Hypothalamus (tissue), 51 donors: ENCODE measurements around the gene IL2RA.
"Not testable (repeated sequence)": the region's sequence is repeated elsewhere in the genome, so short reads cannot be mapped to it uniquely, and the experiment has no call there.

ENCODE experiments used
- DNase-seq, 51 donors: peaks; one replicate each; lab custom pipeline; 2025; lab: John Stamatoyannopoulos, UW

Gene IL2RA

DNA sequence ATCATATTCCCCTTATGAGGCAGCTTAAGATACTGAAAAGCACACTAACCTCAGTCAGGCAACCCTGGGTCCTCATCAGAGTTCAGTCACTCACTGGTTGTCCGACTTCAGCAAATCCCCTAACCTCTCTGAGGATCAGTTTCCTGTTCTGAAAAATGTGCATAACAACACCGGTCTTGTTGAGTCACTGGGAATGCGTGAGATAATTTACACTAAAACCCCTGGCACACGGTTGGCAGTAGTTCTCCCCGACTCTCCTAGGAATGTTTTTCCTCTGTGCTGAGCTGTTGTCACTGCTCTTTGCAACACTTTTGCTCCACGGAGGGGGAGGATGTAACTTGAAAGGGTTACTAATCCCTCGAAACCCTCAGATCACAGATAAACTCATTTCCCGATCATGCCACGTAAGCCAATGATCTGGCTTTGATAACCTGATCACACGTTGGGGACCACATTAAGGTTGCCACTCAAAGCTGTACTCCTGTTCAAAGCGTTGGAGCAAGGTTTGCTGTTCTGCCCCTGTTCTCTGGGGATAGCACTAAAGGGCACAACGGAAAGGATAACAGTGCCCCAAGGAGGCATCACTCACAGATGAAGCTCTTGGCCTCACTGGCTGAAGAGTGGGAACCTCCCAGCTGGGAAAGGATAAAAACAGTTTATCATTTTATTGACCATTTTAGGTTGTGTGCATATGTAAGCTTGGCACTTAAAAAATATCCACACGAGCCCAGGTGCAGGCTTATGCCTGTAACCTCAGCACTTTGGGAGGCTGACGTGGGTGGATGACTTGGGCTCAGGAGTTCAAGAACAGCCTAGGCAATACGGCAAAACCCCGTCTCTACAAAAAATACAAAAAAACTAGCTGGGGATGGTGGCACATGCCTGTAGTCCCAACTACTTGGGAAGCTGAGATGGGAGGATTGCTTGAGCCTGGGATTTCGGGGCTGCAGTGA, 21.6 kb upstream of the IL2RA start:
- DNase-seq = no peak

DNA sequence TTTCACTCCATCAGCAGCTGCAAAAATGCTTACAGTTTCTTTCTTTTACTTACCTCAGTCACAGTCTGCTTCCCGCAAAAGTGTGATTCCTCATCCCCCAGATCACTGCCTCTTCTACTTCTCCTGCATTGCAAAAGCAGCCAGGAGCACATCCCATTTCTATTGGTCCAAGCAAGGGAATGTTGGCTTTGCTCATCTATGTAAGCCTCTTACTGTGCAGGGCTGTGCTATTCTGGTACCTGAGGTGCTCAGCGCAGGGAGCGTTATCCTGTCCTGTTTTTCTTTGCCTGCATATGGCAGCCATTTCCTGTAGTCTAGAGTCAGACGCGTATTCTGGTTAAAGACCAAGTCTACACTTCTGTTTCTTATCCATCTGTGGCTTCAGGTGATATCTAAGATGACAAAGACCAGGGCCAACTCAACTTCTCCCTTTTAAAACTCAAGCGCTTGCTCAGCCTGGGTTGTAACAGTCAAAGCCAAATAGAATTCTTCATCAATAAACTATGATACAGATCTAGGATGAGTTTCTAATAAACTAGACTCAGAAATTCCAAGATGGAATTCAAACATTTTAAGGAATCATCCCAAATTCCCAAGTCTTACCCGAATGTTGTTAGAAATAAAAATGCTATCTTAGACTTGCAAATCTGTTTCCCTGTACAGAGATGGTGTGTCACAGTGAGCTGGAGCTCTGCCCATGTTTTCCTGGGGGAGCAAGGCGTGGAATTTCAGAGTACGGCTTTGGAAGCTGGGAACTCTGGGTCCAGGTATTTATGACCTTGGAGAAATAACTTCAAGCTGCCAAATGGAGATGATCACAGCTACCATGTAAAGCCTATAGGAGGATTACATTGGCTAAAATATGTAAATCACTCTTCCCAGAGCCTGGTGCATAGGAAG, 20.6 kb upstream of the IL2RA start:
- no peak for DNase-seq

DNA sequence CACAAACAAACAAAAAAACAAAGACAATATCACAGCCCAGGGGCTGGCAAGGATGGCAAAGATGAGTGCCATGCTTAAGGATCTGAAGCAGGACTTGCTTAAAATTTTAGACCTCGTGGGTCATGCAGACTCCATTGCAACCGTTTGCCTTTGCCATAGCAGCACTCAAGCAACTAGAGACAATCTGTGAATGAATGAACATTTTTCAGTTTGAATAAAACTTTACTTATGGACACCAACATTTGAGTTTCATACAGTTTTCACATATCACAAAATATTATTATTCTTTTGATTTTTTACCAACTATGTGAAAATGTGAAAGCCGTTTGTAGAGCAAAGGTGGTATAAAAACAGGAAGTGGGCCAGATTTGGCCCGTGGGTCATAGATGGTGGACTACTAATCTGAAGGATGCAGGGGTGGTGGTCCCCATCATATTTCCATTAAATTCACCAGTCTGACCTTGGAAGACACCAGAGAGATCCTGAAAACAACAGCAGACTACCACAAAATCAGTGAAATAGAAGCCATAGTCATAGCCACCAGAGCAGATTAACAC, 18.3 kb upstream of the IL2RA start:
- DNase-seq = no peak

GRCh38 chr10:6079044-6079443, 16.9 kb upstream of the IL2RA start:
- DNase-seq = no peak

- no peak for DNase-seq
Observed at GRCh38 chr10:6077071-6077675, 15.0 kb upstream of the IL2RA start.

GRCh38 chr10:6074489-6075301, 12.5 kb upstream of the IL2RA start:
- DNase-seq = peak in 1 of 51 donors; percentile 18

DNA sequence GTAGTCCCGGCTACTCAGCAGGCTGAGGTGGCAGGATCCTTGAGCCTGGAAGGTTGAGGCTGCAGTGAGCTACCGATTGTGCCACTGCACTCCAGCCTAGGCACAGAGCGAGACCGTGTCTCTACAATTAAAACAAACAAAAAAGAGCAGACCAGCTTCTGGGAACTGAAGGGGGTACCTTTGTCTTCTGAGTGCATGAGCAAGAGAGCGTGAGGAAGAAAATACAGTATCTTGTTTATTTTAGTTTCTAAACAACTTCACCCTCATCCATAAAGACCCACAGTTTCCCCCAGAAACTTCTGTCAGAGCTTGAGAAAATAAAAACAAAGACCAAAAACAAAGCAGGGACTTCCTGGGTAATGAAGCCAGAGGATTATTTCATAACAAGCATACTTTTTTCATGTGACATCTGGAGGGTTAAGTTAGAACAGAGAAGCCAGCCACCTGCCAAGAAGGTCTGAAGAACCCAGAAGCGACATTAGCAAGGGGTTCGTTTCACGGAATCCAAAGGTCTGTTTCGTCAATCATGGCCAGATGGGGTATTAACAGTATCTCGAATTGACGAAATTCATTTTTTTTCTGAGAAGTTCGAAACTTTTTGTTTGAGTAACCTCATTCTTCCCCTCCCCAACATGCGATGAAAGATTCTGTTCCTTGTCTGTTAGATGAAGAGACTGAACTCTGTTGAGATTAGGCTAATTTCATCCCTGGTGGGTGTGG, 10.2 kb upstream of the IL2RA start:
- DNase-seq = no peak

GRCh38 chr10:6071181-6072175, 9.3 kb upstream of the IL2RA start:
- DNase-seq = no peak

DNA sequence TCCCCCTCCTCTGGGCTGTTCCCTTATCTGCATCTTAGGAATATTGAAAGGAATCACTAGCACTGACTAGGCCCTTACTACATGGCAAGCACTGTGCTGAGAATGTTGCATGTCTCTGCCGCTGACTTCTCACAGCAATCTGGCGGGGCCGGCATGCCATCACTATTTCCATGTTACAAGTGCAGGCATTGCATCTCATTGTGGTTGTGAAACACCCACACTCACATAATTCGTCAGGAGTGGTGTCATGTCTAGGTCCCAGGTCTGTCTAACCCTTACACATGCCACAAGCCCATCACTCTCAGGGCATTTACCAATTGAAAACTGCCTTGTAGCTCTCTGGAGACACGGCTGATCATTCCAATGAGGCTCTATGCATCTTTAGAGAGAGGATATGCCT, 8.5 kb upstream of the IL2RA start:
- DNase-seq = no peak

DNA sequence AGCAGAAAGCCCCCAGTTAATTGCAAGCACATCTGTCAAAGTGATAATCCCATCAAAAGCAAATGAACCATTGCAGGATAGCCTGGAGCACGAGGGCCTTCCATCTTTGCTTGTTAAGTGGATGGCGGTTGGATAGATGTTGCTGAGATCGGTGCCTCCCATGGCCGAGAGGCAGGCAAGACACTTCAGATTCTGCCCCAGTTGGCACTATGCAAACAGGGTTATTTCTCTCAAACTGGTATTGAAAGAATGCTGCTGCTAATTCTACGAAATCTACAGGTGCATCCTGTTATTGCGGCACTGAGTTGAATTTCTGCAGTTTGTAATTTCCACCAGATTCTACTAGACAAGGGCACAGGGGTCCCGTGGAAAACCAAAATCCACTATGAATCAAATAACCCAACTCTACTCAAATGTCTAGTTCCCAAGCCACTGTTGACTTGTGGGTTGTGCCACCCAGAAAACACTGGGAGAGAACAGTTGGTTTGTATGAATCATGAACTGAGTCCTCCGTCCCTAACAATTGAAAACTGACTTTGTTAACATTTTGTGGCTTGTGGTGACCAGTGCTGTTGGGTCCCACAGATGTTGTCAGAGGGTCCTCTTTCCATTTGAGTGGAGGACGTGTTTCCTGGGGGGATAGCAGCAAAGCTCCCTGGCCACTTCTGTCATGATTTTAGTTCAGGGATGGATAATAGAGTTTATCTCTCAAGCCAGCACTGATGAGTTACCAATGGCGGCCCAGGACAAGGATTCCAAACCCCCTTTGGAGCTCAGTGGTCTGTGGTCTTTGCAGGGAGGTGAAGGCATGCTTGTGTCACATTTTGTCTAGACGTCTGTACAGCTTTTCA, 7.1 kb upstream of the IL2RA start:
- DNase-seq = no peak

GRCh38 chr10:6068422-6068821, 6.3 kb upstream of the IL2RA start:
- DNase-seq = peak in 4 of 51 donors; percentile 7 to 10 (median 9)

DNA sequence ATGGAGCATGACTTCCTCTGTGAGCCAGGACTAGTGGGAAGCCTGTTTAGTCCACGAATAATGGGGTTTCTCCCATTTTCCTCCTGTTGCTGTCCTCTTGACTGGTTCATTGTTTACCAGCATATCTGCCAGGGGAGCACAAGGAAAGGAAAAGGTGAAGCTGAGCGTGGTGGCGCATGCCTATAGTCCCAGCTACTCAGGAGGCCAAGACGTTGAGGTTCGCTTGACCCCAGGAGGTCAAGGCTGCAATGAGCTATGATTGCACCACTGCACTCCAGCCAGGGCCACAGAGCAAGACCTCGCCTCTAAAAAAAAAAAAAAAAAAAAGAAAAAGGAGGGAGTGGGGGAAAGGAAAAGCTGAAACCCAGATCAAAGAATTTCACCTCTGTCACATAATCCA, 5.8 kb upstream of the IL2RA start:
- no peak for DNase-seq

- peak in 1 of 51 donors; percentile 92 for DNase-seq
Observed at GRCh38 chr10:6067457-6067856, 5.3 kb upstream of the IL2RA start.

DNA sequence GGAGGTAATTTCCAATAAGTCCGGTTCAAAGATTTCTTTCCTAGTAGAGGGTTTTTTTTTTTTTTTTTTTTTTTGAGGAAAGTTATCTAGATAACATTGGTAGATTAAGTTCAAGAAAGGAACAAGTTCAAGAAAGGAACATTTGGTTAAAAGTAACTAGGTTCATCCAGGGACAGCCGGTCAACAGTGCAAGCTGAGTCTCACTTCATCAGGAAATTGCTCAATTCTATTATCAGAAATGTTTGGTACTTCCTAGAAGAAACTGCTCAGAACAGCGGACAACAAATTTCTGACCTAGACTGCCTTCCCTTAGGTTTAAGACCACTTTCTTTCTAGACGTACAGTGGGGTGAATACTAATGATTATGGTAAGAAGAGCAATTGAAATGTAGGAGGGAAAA, 3.7 kb upstream of the IL2RA start:
- DNase-seq = no peak

DNA sequence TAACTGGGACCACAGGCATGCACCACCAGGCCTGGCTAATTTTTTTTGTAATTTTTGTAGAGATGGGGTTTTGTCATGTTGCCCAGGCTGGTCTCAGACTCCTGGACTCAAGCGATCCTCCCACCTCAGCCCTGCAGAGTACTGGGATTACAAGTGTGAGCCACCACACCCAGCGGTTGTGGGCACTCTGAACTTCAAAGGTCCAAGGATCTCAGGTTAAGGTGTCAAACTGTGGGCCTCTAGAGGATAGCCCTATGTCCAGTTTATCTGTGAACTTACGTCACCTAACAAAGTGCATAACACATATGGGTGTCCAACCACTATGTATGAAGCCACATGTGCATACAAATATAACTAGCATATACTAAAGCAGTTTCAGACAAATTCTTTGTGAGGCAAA, 3.2 kb upstream of the IL2RA start:
- DNase-seq = no peak

DNA sequence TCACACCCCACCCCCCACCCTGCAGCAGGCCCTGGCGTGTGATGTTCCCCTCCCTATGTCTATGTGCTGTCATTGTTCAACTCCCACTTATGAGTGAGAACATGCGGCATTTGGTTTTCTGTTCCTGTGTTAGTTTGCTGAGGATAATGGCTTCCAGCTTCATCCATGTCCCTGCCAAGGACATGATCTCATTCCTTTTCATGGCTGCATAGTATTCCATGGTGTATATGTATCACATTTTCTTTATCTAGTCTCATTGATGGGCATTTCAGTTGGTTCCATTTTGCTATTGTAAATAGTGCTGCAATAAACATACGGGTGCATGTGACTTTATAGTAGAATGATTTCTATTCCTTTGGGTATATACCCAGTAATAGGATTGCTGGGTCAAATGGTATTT, 2.6 kb upstream of the IL2RA start:
- DNase-seq = not testable (repeated sequence)

GRCh38 chr10:6064119-6064518, 2.0 kb upstream of the IL2RA start:
- DNase-seq = no peak
